Sigmoid colon (tissue), 7 donors: ENCODE measurements around the gene CAMTA1. TPM values are rescaled to one million over a fixed set of nuclear protein-coding genes. Genes with fewer than 3 reads are reported as not detected.

ENCODE experiments used
- DNase-seq: peaks from one replicate; pipeline ENCODE4 v3.0.0-alpha.2; 2019
- H3K27ac ChIP-seq, 4 donors: fragments of 200-600 bp; sonication (generic); one replicate each; pipeline ENCODE4 v1.5.1; 2016 to 2019; ENCODE audit warnings: mild to moderate bottlenecking in 1 of 4
- H3K27me3 ChIP-seq, 3 donors: fragments of 200-600 bp; sonication (generic); one replicate each; pipeline ENCODE4 v1.5.1; 2019; ENCODE audit warnings: mild to moderate bottlenecking in 1 of 3
- H3K36me3 ChIP-seq, 4 donors: fragments of 200-600 bp; sonication (generic); one replicate each; pipeline ENCODE4 v1.5.1; 2016 to 2019
- H3K4me1 ChIP-seq, 4 donors: fragments of 200-600 bp; sonication (generic); one replicate each; pipeline ENCODE4 v1.5.1; 2017 to 2019
- H3K4me3 ChIP-seq, 4 donors: fragments of 200-600 bp; sonication (generic); one replicate each; pipeline ENCODE4 v1.5.1; 2017 to 2019; ENCODE audit warnings: mild to moderate bottlenecking in 2 of 4, moderate library complexity in 1 of 4
- H3K9me3 ChIP-seq, 4 donors: fragments of 200-600 bp in 3 of 4; sonication (generic) in 3 of 4; one replicate each; pipeline versions ENCODE4 v1.5.1 to v1.6.1; 2013 to 2019
- EP300 ChIP-seq, 4 donors: sonication (generic); formaldehyde crosslinking; IDR thresholded peaks; one replicate each; pipeline ENCODE4 v1.6.1; 2017; ENCODE audit warnings: antibody characterized with exemption in 4 of 4
- POLR2A ChIP-seq, 2 donors: fragments of 450-650 bp; IDR thresholded peaks; one replicate each; pipeline ENCODE4 v1.6.1; 2016; ENCODE audit warnings: antibody characterized with exemption in 2 of 2, mild to moderate bottlenecking in 2 of 2, moderate library complexity in 2 of 2
- POLR2AphosphoS5 ChIP-seq, 4 donors: sonication (generic); formaldehyde crosslinking; IDR thresholded peaks; one replicate each; pipeline ENCODE4 v1.6.1; 2017; ENCODE audit warnings: antibody characterized with exemption in 4 of 4
- WGBS, 2 donors: extraction: QIAGEN DNeasy Blood & Tissue Kit; methylation state at CpG; one replicate each; pipeline ENCODE4 v1.1.7; 2013; 5-methylcytosine and 5-hydroxymethylcytosine counted together
- intact Hi-C: fragments of 100-400 bp; cut with DNase I; formaldehyde crosslinking; loops from one replicate; pipeline ENCODE4 v1.15.1; 2023
- polyA plus RNA-seq, 3 donors: library from polyadenylated mRNA; stranded (reverse); fragments of 200-250 nt; gene quantifications; one replicate each; pipeline ENCODE4 v1.2.3, GENCODE V29; 2013
- total RNA-seq, 4 donors: library from RNA; depleted of rRNA; stranded (reverse); fragments of >200 nt; gene quantifications; one replicate each; pipeline ENCODE4 v1.1.0, GENCODE V29; 2016
- TF ChIP-seq, protein P1 (sequence below), 4 experiments: fragments of 450-650 bp in 3 of 4; fragments of 200-600 bp in 1 of 4; IDR thresholded peaks; one replicate each; pipeline ENCODE4 v1.5.1; 2016 to 2019; ENCODE audit warnings: antibody characterized with exemption in 4 of 4, mild to moderate bottlenecking in 3 of 4, moderate library complexity in 2 of 4
- donor health status: healthy with polysubstance abuse.
- donor health status: Bipolar disorder and iron deficiency.
- donor health status: healthy.

CAMTA1 gene
- total and polyA plus RNA-seq, 7 donors = 97.9 to 196 (median 177) TPM

DNA sequence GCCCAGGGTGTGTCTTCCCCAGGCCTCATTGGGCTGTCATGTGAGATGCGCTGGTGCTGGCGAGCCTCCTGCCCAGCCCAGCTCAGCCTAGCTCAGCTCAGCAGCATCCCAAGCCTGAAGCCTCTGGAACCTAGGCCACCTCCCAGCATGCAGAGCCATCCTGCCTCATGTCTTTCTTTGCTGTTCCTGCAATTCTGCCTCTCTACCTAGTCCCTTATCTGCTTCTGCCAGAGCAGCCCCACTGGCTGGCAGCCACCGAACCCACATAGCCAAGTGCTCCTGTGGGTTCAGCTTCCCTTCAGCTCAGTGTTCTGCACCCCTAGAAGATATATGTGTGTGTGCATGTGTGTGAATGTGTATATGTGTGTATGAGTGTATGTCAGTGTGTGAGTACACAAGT lies 694.3 kb downstream of the CAMTA1 start:
- H3K27ac ChIP-seq = peak overlapping the region in 1 of 4 donors; percentile 53
- H3K4me3 ChIP-seq = no peak overlapping the region
- peaks cover 0 to 13% (median 7%) of the 10 kb centered on the region in 4 donors for H3K4me1 ChIP-seq
- no peak for DNase-seq
- TF ChIP-seq POLR2AphosphoS5 (IDR thresholded peaks at IDR 0.05) (no peak), EP300 (IDR thresholded peaks at IDR 0.05) (no peak), POLR2A (IDR thresholded peaks at IDR 0.05) (no peak)
- TF ChIP-seq, protein P1, sequence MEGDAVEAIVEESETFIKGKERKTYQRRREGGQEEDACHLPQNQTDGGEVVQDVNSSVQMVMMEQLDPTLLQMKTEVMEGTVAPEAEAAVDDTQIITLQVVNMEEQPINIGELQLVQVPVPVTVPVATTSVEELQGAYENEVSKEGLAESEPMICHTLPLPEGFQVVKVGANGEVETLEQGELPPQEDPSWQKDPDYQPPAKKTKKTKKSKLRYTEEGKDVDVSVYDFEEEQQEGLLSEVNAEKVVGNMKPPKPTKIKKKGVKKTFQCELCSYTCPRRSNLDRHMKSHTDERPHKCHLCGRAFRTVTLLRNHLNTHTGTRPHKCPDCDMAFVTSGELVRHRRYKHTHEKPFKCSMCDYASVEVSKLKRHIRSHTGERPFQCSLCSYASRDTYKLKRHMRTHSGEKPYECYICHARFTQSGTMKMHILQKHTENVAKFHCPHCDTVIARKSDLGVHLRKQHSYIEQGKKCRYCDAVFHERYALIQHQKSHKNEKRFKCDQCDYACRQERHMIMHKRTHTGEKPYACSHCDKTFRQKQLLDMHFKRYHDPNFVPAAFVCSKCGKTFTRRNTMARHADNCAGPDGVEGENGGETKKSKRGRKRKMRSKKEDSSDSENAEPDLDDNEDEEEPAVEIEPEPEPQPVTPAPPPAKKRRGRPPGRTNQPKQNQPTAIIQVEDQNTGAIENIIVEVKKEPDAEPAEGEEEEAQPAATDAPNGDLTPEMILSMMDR (IDR thresholded peaks at IDR 0.05) = no peak
- WGBS, 2 donors = 73 to 89% methylated on average over 3 of the region's 3 CpGs
- intact Hi-C loops = loop anchor here (10.0 kb wide), 1 partner anchor 185 kb away; no protein-coding TSS in a partner anchor
- no peaks in the 10 kb centered on the region for H3K36me3 ChIP-seq
- no peaks in the 10 kb centered on the region for H3K27me3 ChIP-seq
- H3K9me3 ChIP-seq = no peaks in the 10 kb centered on the region

DNA sequence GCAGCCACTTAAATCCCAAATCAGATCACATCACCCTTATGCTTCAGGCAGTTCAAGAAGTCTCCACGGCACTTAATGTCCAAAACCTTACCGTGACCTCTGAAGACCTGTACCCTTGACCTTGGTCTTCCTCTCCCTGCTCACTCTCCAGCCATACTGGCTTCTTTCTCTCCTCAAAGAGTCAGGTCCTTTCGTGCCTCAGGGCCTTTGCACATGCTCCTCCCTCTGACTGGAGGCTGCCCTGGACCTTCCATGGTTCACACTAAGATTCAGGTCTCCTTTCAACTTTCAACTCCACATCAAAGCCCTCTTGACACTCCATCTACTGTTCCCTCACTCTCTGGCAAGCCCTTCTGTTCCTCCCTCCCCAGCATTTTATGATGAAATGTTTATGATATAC lies 695.9 kb downstream of the CAMTA1 start:
- Histone ChIP-seq H3K27me3 (no peaks in the 10 kb centered on the region), H3K4me3 (no peak overlapping the region), H3K27ac (no peak overlapping the region), H3K4me1 (peaks cover 0 to 13% (median 7%) of the 10 kb centered on the region in 4 donors), H3K9me3 (no peaks in the 10 kb centered on the region), H3K36me3 (no peaks in the 10 kb centered on the region)
- 49 to 75% methylated on average over 3 of the region's 3 CpGs for WGBS, 2 donors
- no peak for DNase-seq
- intact Hi-C loops = no loop called here
- TF ChIP-seq POLR2AphosphoS5 (IDR thresholded peaks at IDR 0.05) (no peak), POLR2A (IDR thresholded peaks at IDR 0.05) (no peak), EP300 (IDR thresholded peaks at IDR 0.05) (no peak)
- TF ChIP-seq, protein P1 (IDR thresholded peaks at IDR 0.05) = no peak

DNA sequence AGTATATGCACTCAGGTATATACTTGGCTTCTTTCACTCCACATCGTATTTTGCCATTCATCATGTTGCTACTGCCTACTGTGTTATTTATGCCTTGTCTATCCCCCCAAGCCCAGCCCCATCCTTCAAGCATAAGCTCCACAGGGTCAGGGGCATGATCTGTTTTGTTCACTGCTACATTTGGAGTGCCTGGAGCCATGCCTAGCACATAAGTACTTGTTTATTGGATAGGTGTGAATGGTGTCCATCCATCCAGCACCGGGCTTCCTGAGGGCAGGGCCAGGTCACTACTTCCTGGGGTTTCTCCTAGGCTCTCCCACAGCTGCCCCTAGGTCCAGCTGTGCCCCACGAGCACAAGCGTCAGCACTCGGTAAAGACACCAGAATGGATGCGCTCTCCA lies 696.8 kb downstream of the CAMTA1 start:
- DNase-seq = no peak
- no peak for TF ChIP-seq POLR2A (IDR thresholded peaks at IDR 0.05)
- TF ChIP-seq EP300 (IDR thresholded peaks at IDR 0.05) = no peak
- TF ChIP-seq, protein P1 (IDR thresholded peaks at IDR 0.05) = no peak
- TF ChIP-seq POLR2AphosphoS5 (IDR thresholded peaks at IDR 0.05) = no peak
- no peak overlapping the region for H3K27ac ChIP-seq
- no peaks in the 10 kb centered on the region for H3K36me3 ChIP-seq
- no peaks in the 10 kb centered on the region for H3K27me3 ChIP-seq
- peaks cover 0 to 13% (median 4%) of the 10 kb centered on the region in 4 donors for H3K4me1 ChIP-seq
- WGBS, 2 donors = 74 to 81% methylated on average over 6 of the region's 6 CpGs
- H3K4me3 ChIP-seq = no peak overlapping the region
- no peaks in the 10 kb centered on the region for H3K9me3 ChIP-seq
- intact Hi-C loops = no loop called here

DNA sequence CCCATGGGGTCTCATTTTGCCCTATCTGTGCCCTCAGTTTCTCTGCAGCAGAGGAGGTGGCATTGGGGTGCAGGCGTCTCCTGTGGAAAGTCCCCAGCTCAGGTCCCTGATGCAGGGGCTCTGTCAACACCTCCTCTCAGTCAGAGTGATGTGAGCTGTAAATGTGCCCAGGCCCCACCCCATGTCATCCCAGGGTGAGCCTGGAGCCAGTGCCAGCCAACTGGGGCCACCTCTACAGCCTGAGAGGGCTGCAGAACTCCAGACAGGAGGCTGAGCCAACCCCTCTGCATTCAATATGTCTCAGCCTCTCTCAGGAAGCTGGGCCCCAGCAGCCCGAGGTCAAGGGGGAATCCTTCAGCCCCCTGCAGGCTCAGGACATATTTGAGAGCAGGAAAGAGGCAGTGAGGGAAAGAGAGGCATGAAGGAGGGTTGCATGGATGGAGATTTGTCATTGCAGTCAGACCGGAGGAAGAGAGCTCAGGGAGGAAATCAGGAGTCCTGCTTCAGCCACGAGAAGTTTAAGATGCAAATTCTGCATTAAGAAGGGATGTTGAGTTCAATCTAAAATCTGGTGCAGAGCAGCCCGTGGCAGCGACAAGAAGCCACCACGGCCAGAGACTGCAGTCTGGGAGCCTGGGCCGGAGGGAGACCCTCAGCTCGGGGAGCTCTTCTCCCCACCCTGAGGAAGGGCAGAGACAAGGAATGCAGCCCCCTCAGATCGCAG lies 697.7 kb downstream of the CAMTA1 start:
- WGBS, 2 donors = 61 to 70% methylated on average over 10 of the region's 10 CpGs
- Histone ChIP-seq H3K27me3 (no peaks in the 10 kb centered on the region), H3K9me3 (no peaks in the 10 kb centered on the region), H3K36me3 (no peaks in the 10 kb centered on the region), H3K27ac (no peak overlapping the region), H3K4me1 (peaks cover 0 to 7% (median under 1%) of the 10 kb centered on the region in 4 donors), H3K4me3 (no peak overlapping the region)
- no peak for DNase-seq
- no peak for TF ChIP-seq POLR2A (IDR thresholded peaks at IDR 0.05)
- no peak for TF ChIP-seq EP300 (IDR thresholded peaks at IDR 0.05)
- TF ChIP-seq, protein P1 (IDR thresholded peaks at IDR 0.05) = no peak
- no peak for TF ChIP-seq POLR2AphosphoS5 (IDR thresholded peaks at IDR 0.05)
- intact Hi-C loops = no loop called here
